HepG2 (cell line): Measurements from ENCODE around the gene TK2. TPM values are rescaled to one million over a fixed set of nuclear protein-coding genes. Genes with fewer than 3 reads are reported as not detected.
A peak's percentile ranks its signal among the peaks of the same experiment; 100 is the strongest.

Experiments
- ISX ChIP-seq: sonication (generic); formaldehyde crosslinking; conservative IDR thresholded peaks from 2 replicates; pipeline ENCODE4 v1.5.0; 2020; ENCODE audit warnings: missing genetic modification reagents
- JDP2 ChIP-seq: sonication (generic); formaldehyde crosslinking; IDR thresholded peaks from 2 replicates; pipeline ENCODE4 v1.8.1; 2022; ENCODE audit warnings: missing genetic modification reagents, borderline replicate concordance
- POLR2AphosphoS5 ChIP-seq: IDR thresholded peaks from 2 replicates; pipeline ENCODE4 v1.6.1; 2012; ENCODE audit warnings: low read depth, low read length
- STAT6 ChIP-seq: sonication (generic); formaldehyde crosslinking; IDR thresholded peaks from 2 replicates; pipeline ENCODE4 v1.4.0; 2020; ENCODE audit warnings: missing genetic modification reagents, mild to moderate bottlenecking, borderline replicate concordance
- ZNF414 ChIP-seq: sonication (generic); formaldehyde crosslinking; IDR thresholded peaks from 2 replicates; pipeline ENCODE4 v1.5.0; 2020; ENCODE audit warnings: missing genetic modification reagents
- ZNF703 ChIP-seq: sonication (generic); formaldehyde crosslinking; IDR thresholded peaks from 2 replicates; pipeline ENCODE4 v1.5.1; 2020; ENCODE audit warnings: missing genetic modification reagents, mild to moderate bottlenecking, moderate library complexity, borderline replicate concordance
- polyA plus RNA-seq, 8 experiments: library from polyadenylated mRNA; depleted of rRNA in 3 of 8; stranded (reverse) in 7 of 8; unstranded in 1 of 8; fragments of >200 nt; fragmentation: Illumina TruSeq in 4 of 8; extraction: Trizol in 4 of 8; gene quantifications; 2 replicates each; pipeline versions ENCODE4 v1.2.1 to v1.2.3, GENCODE V29; 2011 to 2016; ENCODE audit warnings: low read depth in 4 of 8, missing spikeins in 1 of 8, mixed read lengths in 1 of 8; ENCODE audit not compliant: insufficient read depth in 1 of 8
- total RNA-seq, 5 experiments: library from RNA; depleted of rRNA; stranded (reverse); fragments of >200 nt; fragmentation: Illumina TruSeq; extraction: Trizol; gene quantifications; 2 replicates each; pipeline ENCODE4 v1.2.3, GENCODE V29; 2016; ENCODE audit warnings: low read depth in 1 of 5
- TF ChIP-seq, protein P1 (sequence below): IDR thresholded peaks from 2 replicates; pipeline ENCODE4 v1.6.1; 2016
- TF ChIP-seq, protein P2 (sequence below): sonication (generic); formaldehyde crosslinking; IDR thresholded peaks from 2 replicates; pipeline ENCODE4 v1.4.0; 2020; ENCODE audit warnings: mild to moderate bottlenecking, missing genetic modification reagents, borderline replicate concordance
- TF ChIP-seq, protein P3 (sequence below): sonication (generic); formaldehyde crosslinking; IDR thresholded peaks from 2 replicates; pipeline ENCODE4 v1.4.0; 2020; ENCODE audit warnings: missing genetic modification reagents, borderline replicate concordance
- TF ChIP-seq, protein P4 (sequence below): sonication (generic); formaldehyde crosslinking; IDR thresholded peaks from 2 replicates; pipeline ENCODE4 v1.4.0; 2020; ENCODE audit warnings: missing genetic modification reagents

Gene TK2
- total and polyA plus RNA-seq, 2 of the 13 experiments (the other 11 are each of a cell fraction or from before 2014, with no cell fraction given) = 18.7 to 21.0 TPM

- TF ChIP-seq, protein P1, sequence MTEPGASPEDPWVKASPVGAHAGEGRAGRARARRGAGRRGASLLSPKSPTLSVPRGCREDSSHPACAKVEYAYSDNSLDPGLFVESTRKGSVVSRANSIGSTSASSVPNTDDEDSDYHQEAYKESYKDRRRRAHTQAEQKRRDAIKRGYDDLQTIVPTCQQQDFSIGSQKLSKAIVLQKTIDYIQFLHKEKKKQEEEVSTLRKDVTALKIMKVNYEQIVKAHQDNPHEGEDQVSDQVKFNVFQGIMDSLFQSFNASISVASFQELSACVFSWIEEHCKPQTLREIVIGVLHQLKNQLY (CRISPR knock-in tag) = no peak
- TF ChIP-seq, protein P2, sequence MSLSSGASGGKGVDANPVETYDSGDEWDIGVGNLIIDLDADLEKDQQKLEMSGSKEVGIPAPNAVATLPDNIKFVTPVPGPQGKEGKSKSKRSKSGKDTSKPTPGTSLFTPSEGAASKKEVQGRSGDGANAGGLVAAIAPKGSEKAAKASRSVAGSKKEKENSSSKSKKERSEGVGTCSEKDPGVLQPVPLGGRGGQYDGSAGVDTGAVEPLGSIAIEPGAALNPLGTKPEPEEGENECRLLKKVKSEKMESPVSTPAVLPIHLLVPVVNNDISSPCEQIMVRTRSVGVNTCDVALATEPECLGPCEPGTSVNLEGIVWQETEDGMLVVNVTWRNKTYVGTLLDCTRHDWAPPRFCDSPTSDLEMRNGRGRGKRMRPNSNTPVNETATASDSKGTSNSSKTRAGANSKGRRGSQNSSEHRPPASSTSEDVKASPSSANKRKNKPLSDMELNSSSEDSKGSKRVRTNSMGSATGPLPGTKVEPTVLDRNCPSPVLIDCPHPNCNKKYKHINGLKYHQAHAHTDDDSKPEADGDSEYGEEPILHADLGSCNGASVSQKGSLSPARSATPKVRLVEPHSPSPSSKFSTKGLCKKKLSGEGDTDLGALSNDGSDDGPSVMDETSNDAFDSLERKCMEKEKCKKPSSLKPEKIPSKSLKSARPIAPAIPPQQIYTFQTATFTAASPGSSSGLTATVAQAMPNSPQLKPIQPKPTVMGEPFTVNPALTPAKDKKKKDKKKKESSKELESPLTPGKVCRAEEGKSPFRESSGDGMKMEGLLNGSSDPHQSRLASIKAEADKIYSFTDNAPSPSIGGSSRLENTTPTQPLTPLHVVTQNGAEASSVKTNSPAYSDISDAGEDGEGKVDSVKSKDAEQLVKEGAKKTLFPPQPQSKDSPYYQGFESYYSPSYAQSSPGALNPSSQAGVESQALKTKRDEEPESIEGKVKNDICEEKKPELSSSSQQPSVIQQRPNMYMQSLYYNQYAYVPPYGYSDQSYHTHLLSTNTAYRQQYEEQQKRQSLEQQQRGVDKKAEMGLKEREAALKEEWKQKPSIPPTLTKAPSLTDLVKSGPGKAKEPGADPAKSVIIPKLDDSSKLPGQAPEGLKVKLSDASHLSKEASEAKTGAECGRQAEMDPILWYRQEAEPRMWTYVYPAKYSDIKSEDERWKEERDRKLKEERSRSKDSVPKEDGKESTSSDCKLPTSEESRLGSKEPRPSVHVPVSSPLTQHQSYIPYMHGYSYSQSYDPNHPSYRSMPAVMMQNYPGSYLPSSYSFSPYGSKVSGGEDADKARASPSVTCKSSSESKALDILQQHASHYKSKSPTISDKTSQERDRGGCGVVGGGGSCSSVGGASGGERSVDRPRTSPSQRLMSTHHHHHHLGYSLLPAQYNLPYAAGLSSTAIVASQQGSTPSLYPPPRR (CRISPR knock-in tag) = no peak
- TF ChIP-seq STAT6 (CRISPR knock-in tag) (peak; percentile 85), ZNF414 (CRISPR knock-in tag) (no peak), POLR2AphosphoS5 (no peak), ZNF703 (CRISPR knock-in tag) (no peak), ISX (CRISPR knock-in tag) (no peak), JDP2 (no peak)
- TF ChIP-seq, protein P3, sequence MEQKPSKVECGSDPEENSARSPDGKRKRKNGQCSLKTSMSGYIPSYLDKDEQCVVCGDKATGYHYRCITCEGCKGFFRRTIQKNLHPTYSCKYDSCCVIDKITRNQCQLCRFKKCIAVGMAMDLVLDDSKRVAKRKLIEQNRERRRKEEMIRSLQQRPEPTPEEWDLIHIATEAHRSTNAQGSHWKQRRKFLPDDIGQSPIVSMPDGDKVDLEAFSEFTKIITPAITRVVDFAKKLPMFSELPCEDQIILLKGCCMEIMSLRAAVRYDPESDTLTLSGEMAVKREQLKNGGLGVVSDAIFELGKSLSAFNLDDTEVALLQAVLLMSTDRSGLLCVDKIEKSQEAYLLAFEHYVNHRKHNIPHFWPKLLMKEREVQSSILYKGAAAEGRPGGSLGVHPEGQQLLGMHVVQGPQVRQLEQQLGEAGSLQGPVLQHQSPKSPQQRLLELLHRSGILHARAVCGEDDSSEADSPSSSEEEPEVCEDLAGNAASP = no peak
- TF ChIP-seq, protein P4, sequence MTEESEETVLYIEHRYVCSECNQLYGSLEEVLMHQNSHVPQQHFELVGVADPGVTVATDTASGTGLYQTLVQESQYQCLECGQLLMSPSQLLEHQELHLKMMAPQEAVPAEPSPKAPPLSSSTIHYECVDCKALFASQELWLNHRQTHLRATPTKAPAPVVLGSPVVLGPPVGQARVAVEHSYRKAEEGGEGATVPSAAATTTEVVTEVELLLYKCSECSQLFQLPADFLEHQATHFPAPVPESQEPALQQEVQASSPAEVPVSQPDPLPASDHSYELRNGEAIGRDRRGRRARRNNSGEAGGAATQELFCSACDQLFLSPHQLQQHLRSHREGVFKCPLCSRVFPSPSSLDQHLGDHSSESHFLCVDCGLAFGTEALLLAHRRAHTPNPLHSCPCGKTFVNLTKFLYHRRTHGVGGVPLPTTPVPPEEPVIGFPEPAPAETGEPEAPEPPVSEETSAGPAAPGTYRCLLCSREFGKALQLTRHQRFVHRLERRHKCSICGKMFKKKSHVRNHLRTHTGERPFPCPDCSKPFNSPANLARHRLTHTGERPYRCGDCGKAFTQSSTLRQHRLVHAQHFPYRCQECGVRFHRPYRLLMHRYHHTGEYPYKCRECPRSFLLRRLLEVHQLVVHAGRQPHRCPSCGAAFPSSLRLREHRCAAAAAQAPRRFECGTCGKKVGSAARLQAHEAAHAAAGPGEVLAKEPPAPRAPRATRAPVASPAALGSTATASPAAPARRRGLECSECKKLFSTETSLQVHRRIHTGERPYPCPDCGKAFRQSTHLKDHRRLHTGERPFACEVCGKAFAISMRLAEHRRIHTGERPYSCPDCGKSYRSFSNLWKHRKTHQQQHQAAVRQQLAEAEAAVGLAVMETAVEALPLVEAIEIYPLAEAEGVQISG = no peak; the same call in 1 of the 2 replicates
These were observed 37.4 kb downstream of the TK2 start (continued) for GRCh38 chr16:66512272-66513110.
